GM21528 (cell line): Measurements from ENCODE around the gene CNTNAP5.

ENCODE experiments used
- ATAC-seq: cut with Tn5 transposase; IDR thresholded peaks from one replicate; pipeline ENCODE4 v1.9.1; 2021; ENCODE audit warnings: mild to moderate bottlenecking, moderate library complexity; ENCODE audit not compliant: unreplicated experiment, low FRiP score

Gene CNTNAP5

GRCh38 chr2:124258140-124258880, 233.2 kb downstream of the CNTNAP5 start:
- ATAC-seq = no peak

GRCh38 chr2:124261456-124261855, 236.4 kb downstream of the CNTNAP5 start:
- no peak for ATAC-seq

- ATAC-seq = no peak
Observed at GRCh38 chr2:124264551-124265091, 239.5 kb downstream of the CNTNAP5 start.

- no peak for ATAC-seq
Observed at GRCh38 chr2:124267794-124268193, 242.7 kb downstream of the CNTNAP5 start.

- ATAC-seq = no peak
Observed at GRCh38 chr2:124269348-124269747, 244.3 kb downstream of the CNTNAP5 start.

GRCh38 chr2:124272261-124272841, 247.3 kb downstream of the CNTNAP5 start:
- no peak for ATAC-seq

GRCh38 chr2:124281541-124281940, 256.5 kb downstream of the CNTNAP5 start:
- ATAC-seq = no peak

GRCh38 chr2:124283096-124283495, 258.0 kb downstream of the CNTNAP5 start:
- ATAC-seq = no peak

- no peak for ATAC-seq
Observed at GRCh38 chr2:124286089-124286783, 261.1 kb downstream of the CNTNAP5 start.

- no peak for ATAC-seq
Observed at GRCh38 chr2:124289060-124289459, 264.0 kb downstream of the CNTNAP5 start.

- ATAC-seq = no peak
Observed at GRCh38 chr2:124289615-124290014, 264.5 kb downstream of the CNTNAP5 start.

GRCh38 chr2:124296470-124296869, 271.4 kb downstream of the CNTNAP5 start:
- ATAC-seq = no peak

GRCh38 chr2:124301915-124302314, 276.8 kb downstream of the CNTNAP5 start:
- no peak for ATAC-seq

- no peak for ATAC-seq
Observed at GRCh38 chr2:124308319-124309062, 283.4 kb downstream of the CNTNAP5 start.

GRCh38 chr2:124309563-124310138, 284.6 kb downstream of the CNTNAP5 start:
- ATAC-seq = no peak

- ATAC-seq = no peak
Observed at GRCh38 chr2:124310671-124311070, 285.6 kb downstream of the CNTNAP5 start.

GRCh38 chr2:124314084-124314483, 289.0 kb downstream of the CNTNAP5 start:
- no peak for ATAC-seq

GRCh38 chr2:124315221-124315880, 290.3 kb downstream of the CNTNAP5 start:
- ATAC-seq = no peak

- ATAC-seq = no peak
Observed at GRCh38 chr2:124316133-124316532, 291.0 kb downstream of the CNTNAP5 start.
